ENCODE results near the gene LRP4.
A peak's percentile ranks its signal among the peaks of the same experiment; 100 is the strongest.

Gene LRP4

DNA sequence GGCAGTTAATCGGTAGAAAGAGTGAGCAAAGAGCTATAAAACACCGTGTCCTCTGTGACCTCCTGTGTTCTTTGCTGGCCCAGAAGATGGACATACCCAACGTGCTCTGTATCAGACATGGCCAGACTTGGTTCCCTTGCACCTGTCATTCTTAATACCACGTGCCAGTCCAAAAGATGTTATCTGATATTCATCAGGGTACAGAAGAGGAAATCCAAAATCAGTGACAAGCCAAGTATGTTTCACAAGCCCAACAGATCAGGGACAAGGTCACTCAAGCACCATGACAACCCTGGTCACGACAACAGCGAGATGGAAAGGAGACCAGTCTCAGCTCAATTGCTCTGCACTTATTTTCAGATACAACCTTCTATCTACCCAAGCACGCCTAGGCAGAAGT, 3.4 kb downstream of the LRP4 start (continued):
- TF ChIP-seq, protein P1, sequence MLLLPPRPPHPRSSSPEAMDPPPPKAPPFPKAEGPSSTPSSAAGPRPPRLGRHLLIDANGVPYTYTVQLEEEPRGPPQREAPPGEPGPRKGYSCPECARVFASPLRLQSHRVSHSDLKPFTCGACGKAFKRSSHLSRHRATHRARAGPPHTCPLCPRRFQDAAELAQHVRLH (tag by site-specific recombination; IDR thresholded peaks at IDR 0.05), result no peak
- TF ChIP-seq, protein P2, sequence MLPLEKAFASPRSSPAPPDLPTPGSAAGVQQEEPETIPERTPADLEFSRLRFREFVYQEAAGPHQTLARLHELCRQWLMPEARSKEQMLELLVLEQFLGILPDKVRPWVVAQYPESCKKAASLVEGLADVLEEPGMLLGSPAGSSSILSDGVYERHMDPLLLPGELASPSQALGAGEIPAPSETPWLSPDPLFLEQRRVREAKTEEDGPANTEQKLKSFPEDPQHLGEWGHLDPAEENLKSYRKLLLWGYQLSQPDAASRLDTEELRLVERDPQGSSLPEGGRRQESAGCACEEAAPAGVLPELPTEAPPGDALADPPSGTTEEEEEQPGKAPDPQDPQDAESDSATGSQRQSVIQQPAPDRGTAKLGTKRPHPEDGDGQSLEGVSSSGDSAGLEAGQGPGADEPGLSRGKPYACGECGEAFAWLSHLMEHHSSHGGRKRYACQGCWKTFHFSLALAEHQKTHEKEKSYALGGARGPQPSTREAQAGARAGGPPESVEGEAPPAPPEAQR (tag by site-specific recombination; IDR thresholded peaks at IDR 0.05), result no peak

DNA sequence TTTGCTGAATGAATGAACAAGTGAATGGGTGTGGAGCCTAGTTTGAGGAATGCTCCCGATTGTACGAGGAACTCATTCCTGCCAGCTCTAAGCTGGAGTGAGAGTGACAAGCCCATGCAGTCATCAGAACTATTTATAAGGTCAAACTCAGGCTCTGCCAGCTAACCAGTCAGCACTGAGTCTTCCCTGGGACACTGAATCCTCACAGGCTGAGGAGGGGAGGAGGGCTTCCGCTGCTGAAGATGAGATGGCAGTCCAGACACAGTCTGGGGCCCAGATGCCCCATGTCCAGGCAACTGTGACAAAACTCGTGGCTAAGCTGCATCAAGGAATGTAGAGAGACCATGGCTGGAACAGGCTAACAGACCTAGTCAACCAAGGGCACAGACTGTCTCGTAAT, 4.0 kb downstream of the LRP4 start:
- H3K27ac ChIP-seq (ENCODE audit: extremely low read depth, low read depth, low read length), result no peak overlapping the region
- H3K4me1 ChIP-seq (ENCODE audit: control insufficient read depth, insufficient read depth, low read length), result peaks cover 6% of the 10 kb centered on the region
- CTCF ChIA-PET, result interaction anchor here (0.6 to 4.2 kb wide), 3 partner anchors 130 to 247 kb away, joined by 4 to 31 read pairs (median 5); no protein-coding TSS in a partner anchor
- no peaks in the 10 kb centered on the region for H3K36me3 ChIP-seq (ENCODE audit: control insufficient read depth in 2 of 2, insufficient read depth in 1 of 2, low read length in 2 of 2)
- POLR2A ChIA-PET, result no interaction called here
- no peaks in the 10 kb centered on the region for H3K9me3 ChIP-seq (ENCODE audit: control insufficient read depth, insufficient read depth, low read depth, low read length)
- TF ChIP-seq, protein P3, sequence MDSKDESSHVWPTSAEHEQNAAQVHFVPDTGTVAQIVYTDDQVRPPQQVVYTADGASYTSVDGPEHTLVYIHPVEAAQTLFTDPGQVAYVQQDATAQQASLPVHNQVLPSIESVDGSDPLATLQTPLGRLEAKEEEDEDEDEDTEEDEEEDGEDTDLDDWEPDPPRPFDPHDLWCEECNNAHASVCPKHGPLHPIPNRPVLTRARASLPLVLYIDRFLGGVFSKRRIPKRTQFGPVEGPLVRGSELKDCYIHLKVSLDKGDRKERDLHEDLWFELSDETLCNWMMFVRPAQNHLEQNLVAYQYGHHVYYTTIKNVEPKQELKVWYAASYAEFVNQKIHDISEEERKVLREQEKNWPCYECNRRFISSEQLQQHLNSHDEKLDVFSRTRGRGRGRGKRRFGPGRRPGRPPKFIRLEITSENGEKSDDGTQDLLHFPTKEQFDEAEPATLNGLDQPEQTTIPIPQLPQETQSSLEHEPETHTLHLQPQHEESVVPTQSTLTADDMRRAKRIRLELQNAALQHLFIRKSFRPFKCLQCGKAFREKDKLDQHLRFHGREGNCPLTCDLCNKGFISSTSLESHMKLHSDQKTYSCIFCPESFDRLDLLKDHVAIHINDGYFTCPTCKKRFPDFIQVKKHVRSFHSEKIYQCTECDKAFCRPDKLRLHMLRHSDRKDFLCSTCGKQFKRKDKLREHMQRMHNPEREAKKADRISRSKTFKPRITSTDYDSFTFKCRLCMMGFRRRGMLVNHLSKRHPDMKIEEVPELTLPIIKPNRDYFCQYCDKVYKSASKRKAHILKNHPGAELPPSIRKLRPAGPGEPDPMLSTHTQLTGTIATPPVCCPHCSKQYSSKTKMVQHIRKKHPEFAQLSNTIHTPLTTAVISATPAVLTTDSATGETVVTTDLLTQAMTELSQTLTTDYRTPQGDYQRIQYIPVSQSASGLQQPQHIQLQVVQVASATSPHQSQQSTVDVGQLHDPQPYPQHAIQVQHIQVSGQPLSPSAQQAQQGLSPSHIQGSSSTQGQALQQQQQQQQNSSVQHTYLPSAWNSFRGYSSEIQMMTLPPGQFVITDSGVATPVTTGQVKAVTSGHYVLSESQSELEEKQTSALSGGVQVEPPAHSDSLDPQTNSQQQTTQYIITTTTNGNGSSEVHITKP (tag by site-specific recombination; IDR thresholded peaks at IDR 0.05), result peak; percentile 81
- TF ChIP-seq, protein P4, sequence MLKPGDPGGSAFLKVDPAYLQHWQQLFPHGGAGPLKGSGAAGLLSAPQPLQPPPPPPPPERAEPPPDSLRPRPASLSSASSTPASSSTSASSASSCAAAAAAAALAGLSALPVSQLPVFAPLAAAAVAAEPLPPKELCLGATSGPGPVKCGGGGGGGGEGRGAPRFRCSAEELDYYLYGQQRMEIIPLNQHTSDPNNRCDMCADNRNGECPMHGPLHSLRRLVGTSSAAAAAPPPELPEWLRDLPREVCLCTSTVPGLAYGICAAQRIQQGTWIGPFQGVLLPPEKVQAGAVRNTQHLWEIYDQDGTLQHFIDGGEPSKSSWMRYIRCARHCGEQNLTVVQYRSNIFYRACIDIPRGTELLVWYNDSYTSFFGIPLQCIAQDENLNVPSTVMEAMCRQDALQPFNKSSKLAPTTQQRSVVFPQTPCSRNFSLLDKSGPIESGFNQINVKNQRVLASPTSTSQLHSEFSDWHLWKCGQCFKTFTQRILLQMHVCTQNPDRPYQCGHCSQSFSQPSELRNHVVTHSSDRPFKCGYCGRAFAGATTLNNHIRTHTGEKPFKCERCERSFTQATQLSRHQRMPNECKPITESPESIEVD (tag by site-specific recombination; IDR thresholded peaks at IDR 0.05), result no peak
- no peak for TF ChIP-seq BCL11B (tag by site-specific recombination; IDR thresholded peaks at IDR 0.05; ENCODE audit: low read depth)
- TF ChIP-seq, protein P5, sequence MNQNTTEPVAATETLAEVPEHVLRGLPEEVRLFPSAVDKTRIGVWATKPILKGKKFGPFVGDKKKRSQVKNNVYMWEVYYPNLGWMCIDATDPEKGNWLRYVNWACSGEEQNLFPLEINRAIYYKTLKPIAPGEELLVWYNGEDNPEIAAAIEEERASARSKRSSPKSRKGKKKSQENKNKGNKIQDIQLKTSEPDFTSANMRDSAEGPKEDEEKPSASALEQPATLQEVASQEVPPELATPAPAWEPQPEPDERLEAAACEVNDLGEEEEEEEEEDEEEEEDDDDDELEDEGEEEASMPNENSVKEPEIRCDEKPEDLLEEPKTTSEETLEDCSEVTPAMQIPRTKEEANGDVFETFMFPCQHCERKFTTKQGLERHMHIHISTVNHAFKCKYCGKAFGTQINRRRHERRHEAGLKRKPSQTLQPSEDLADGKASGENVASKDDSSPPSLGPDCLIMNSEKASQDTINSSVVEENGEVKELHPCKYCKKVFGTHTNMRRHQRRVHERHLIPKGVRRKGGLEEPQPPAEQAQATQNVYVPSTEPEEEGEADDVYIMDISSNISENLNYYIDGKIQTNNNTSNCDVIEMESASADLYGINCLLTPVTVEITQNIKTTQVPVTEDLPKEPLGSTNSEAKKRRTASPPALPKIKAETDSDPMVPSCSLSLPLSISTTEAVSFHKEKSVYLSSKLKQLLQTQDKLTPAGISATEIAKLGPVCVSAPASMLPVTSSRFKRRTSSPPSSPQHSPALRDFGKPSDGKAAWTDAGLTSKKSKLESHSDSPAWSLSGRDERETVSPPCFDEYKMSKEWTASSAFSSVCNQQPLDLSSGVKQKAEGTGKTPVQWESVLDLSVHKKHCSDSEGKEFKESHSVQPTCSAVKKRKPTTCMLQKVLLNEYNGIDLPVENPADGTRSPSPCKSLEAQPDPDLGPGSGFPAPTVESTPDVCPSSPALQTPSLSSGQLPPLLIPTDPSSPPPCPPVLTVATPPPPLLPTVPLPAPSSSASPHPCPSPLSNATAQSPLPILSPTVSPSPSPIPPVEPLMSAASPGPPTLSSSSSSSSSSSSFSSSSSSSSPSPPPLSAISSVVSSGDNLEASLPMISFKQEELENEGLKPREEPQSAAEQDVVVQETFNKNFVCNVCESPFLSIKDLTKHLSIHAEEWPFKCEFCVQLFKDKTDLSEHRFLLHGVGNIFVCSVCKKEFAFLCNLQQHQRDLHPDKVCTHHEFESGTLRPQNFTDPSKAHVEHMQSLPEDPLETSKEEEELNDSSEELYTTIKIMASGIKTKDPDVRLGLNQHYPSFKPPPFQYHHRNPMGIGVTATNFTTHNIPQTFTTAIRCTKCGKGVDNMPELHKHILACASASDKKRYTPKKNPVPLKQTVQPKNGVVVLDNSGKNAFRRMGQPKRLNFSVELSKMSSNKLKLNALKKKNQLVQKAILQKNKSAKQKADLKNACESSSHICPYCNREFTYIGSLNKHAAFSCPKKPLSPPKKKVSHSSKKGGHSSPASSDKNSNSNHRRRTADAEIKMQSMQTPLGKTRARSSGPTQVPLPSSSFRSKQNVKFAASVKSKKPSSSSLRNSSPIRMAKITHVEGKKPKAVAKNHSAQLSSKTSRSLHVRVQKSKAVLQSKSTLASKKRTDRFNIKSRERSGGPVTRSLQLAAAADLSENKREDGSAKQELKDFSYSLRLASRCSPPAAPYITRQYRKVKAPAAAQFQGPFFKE (tag by site-specific recombination; IDR thresholded peaks at IDR 0.05; ENCODE audit: borderline replicate concordance), result no peak
- TF ChIP-seq SP3 (tag by site-specific recombination; IDR thresholded peaks at IDR 0.05), result no peak
- TF ChIP-seq ZNF660 (tag by site-specific recombination; IDR thresholded peaks at IDR 0.05), result peak; percentile 99
- TF ChIP-seq, protein P1 (tag by site-specific recombination; IDR thresholded peaks at IDR 0.05), result no peak
- TF ChIP-seq MEIS1 (CRISPR knock-in tag; IDR thresholded peaks at IDR 0.05; ENCODE audit: borderline replicate concordance), result no peak
- TF ChIP-seq, protein P6, sequence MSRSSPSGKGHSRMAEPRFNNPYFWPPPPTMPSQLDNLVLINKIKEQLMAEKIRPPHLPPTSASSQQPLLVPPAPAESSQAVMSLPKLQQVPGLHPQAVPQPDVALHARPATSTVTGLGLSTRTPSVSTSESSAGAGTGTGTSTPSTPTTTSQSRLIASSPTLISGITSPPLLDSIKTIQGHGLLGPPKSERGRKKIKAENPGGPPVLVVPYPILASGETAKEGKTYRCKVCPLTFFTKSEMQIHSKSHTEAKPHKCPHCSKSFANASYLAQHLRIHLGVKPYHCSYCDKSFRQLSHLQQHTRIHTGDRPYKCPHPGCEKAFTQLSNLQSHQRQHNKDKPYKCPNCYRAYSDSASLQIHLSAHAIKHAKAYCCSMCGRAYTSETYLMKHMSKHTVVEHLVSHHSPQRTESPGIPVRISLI (tag by site-specific recombination; IDR thresholded peaks at IDR 0.05), result no peak
- TF ChIP-seq ZNF785 (tag by site-specific recombination; IDR thresholded peaks at IDR 0.05), result no peak
- no peak overlapping the region for H3K4me3 ChIP-seq (ENCODE audit: low read depth, low read length)

Measured in HEK293 (cell line).